ENCODE measurements around the gene MAD1L1.
A peak's percentile ranks its signal among the peaks of the same experiment; 100 is the strongest.
"Not testable (repeated sequence)": the region's sequence is repeated elsewhere in the genome, so short reads cannot be mapped to it uniquely, and the experiment has no call there.

MAD1L1 gene

GRCh38 chr7:2041496-2042367 is 191.0 kb downstream of the MAD1L1 start:
- DNase-seq (ENCODE audit: low read depth, low spot score), result no peak
- H3K4me3 ChIP-seq, result no peak overlapping the region
- H3K9me3 ChIP-seq (ENCODE audit: low read depth, low read length), result no peaks in the 10 kb centered on the region
- peaks cover 10% of the 10 kb centered on the region; the same call in 1 of the 2 replicates for H3K36me3 ChIP-seq (ENCODE audit: insufficient read depth, low read length)
- no peak overlapping the region for H3K9ac ChIP-seq (ENCODE audit: insufficient read length)
- TF ChIP-seq EZH2 (IDR thresholded peaks at IDR 0.05) (no peak), FOXP2 (optimal IDR thresholded peaks at IDR 0.05; ENCODE audit: control extremely low read depth, extremely low read length, insufficient read depth) (no peak), POLR2AphosphoS5 (IDR thresholded peaks at IDR 0.05; ENCODE audit: borderline replicate concordance, low read depth, low read length) (no peak)
- no peak overlapping the region for H3K27ac ChIP-seq

GRCh38 chr7:2040893-2041270 is 191.9 kb downstream of the MAD1L1 start:
- peak; percentile 14 for DNase-seq (ENCODE audit: low read depth, low spot score)
- no peak overlapping the region for H3K27ac ChIP-seq
- H3K9ac ChIP-seq (ENCODE audit: insufficient read length), result no peak overlapping the region

GRCh38 chr7:2040201-2040892 is 192.4 kb downstream of the MAD1L1 start:
- no peak for DNase-seq (ENCODE audit: low read depth, low spot score)
- no peak overlapping the region for H3K4me3 ChIP-seq
- no peak for TF ChIP-seq FOXP2 (optimal IDR thresholded peaks at IDR 0.05; ENCODE audit: control extremely low read depth, extremely low read length, insufficient read depth)
- no peak for TF ChIP-seq EZH2 (IDR thresholded peaks at IDR 0.05)
- TF ChIP-seq POLR2AphosphoS5 (IDR thresholded peaks at IDR 0.05; ENCODE audit: borderline replicate concordance, low read depth, low read length), result no peak
- no peak overlapping the region for H3K27ac ChIP-seq
- peaks cover 10% of the 10 kb centered on the region; the same call in 1 of the 2 replicates for H3K36me3 ChIP-seq (ENCODE audit: insufficient read depth, low read length)
- H3K9me3 ChIP-seq (ENCODE audit: low read depth, low read length), result no peaks in the 10 kb centered on the region
- H3K9ac ChIP-seq (ENCODE audit: insufficient read length), result no peak overlapping the region

More at GRCh38 chr7:2040893-2041270, 191.9 kb downstream of the MAD1L1 start:
- no peaks in the 10 kb centered on the region for H3K9me3 ChIP-seq (ENCODE audit: low read depth, low read length)
- TF ChIP-seq FOXP2 (optimal IDR thresholded peaks at IDR 0.05; ENCODE audit: control extremely low read depth, extremely low read length, insufficient read depth), result peak; percentile 43
- TF ChIP-seq POLR2AphosphoS5 (IDR thresholded peaks at IDR 0.05; ENCODE audit: borderline replicate concordance, low read depth, low read length), result no peak
- 0 out of 2 replicates have a peak overlapping the region, but pooled peaks have one; percentile 13 for H3K4me3 ChIP-seq
- H3K36me3 ChIP-seq (ENCODE audit: insufficient read depth, low read length), result peaks cover 10% of the 10 kb centered on the region; the same call in 1 of the 2 replicates

- no peak overlapping the region for H3K27ac ChIP-seq
- H3K4me3 ChIP-seq, result no peak overlapping the region
- no peak for TF ChIP-seq FOXP2 (optimal IDR thresholded peaks at IDR 0.05; ENCODE audit: control extremely low read depth, extremely low read length, insufficient read depth)
- TF ChIP-seq POLR2AphosphoS5 (IDR thresholded peaks at IDR 0.05; ENCODE audit: borderline replicate concordance, low read depth, low read length), result no peak
- no peak for TF ChIP-seq EZH2 (IDR thresholded peaks at IDR 0.05)
- DNase-seq (ENCODE audit: low read depth, low spot score), result no peak
- H3K9ac ChIP-seq (ENCODE audit: insufficient read length), result no peak overlapping the region
- no peaks in the 10 kb centered on the region for H3K9me3 ChIP-seq (ENCODE audit: low read depth, low read length)
- H3K36me3 ChIP-seq (ENCODE audit: insufficient read depth, low read length), result peaks cover 10% of the 10 kb centered on the region; the same call in 1 of the 2 replicates
Observed at GRCh38 chr7:2038931-2039728, 193.6 kb downstream of the MAD1L1 start.

- no peak overlapping the region for H3K27ac ChIP-seq
- DNase-seq (ENCODE audit: low read depth, low spot score), result no peak
- TF ChIP-seq EZH2 (IDR thresholded peaks at IDR 0.05) (no peak), FOXP2 (optimal IDR thresholded peaks at IDR 0.05; ENCODE audit: control extremely low read depth, extremely low read length, insufficient read depth) (no peak), POLR2AphosphoS5 (IDR thresholded peaks at IDR 0.05; ENCODE audit: borderline replicate concordance, low read depth, low read length) (no peak)
- H3K36me3 ChIP-seq (ENCODE audit: insufficient read depth, low read length), result peaks cover 8% of the 10 kb centered on the region; the same call in 1 of the 2 replicates
- no peak overlapping the region for H3K4me3 ChIP-seq
- no peaks in the 10 kb centered on the region for H3K9me3 ChIP-seq (ENCODE audit: low read depth, low read length)
- no peak overlapping the region for H3K9ac ChIP-seq (ENCODE audit: insufficient read length)
Observed at GRCh38 chr7:2037808-2038522, 194.8 kb downstream of the MAD1L1 start.

- no peak overlapping the region for H3K27ac ChIP-seq
- H3K4me3 ChIP-seq, result no peak overlapping the region
- no peak overlapping the region for H3K9ac ChIP-seq (ENCODE audit: insufficient read length)
- H3K36me3 ChIP-seq (ENCODE audit: insufficient read depth, low read length), result peaks cover 2% of the 10 kb centered on the region; the same call in 1 of the 2 replicates
- no peaks in the 10 kb centered on the region for H3K9me3 ChIP-seq (ENCODE audit: low read depth, low read length)
- no peak for TF ChIP-seq FOXP2 (optimal IDR thresholded peaks at IDR 0.05; ENCODE audit: control extremely low read depth, extremely low read length, insufficient read depth)
- TF ChIP-seq POLR2AphosphoS5 (IDR thresholded peaks at IDR 0.05; ENCODE audit: borderline replicate concordance, low read depth, low read length), result no peak
- no peak for TF ChIP-seq EZH2 (IDR thresholded peaks at IDR 0.05)
- DNase-seq (ENCODE audit: low read depth, low spot score), result no peak
Observed at GRCh38 chr7:2037301-2037807, 195.4 kb downstream of the MAD1L1 start.

GRCh38 chr7:2036786-2037185 is 196.0 kb downstream of the MAD1L1 start:
- Histone ChIP-seq H3K9ac (ENCODE audit: insufficient read length) (no peak overlapping the region), H3K27ac (no peak overlapping the region), H3K4me3 (no peak overlapping the region), H3K36me3 (ENCODE audit: insufficient read depth, low read length) (no peaks in the 10 kb centered on the region), H3K9me3 (ENCODE audit: low read depth, low read length) (no peaks in the 10 kb centered on the region)
- no peak for DNase-seq (ENCODE audit: low read depth, low spot score)
- no peak for TF ChIP-seq EZH2 (IDR thresholded peaks at IDR 0.05)
- TF ChIP-seq POLR2AphosphoS5 (IDR thresholded peaks at IDR 0.05; ENCODE audit: borderline replicate concordance, low read depth, low read length), result no peak
- TF ChIP-seq FOXP2 (optimal IDR thresholded peaks at IDR 0.05; ENCODE audit: control extremely low read depth, extremely low read length, insufficient read depth), result no peak

- H3K36me3 ChIP-seq (ENCODE audit: insufficient read depth, low read length); H3K4me3 ChIP-seq; H3K9ac ChIP-seq (ENCODE audit: insufficient read length); H3K27ac ChIP-seq; DNase-seq (ENCODE audit: low read depth, low spot score); H3K9me3 ChIP-seq (ENCODE audit: low read depth, low read length): not testable (repeated sequence)
Observed at GRCh38 chr7:2036201-2036600, 196.5 kb downstream of the MAD1L1 start.
